GM12874 (cell line): ENCODE results near the gene MZT2B.

ENCODE experiments used
- TF ChIP-seq, protein P1 (sequence below): IDR thresholded peaks from 2 replicates; pipeline ENCODE4 v1.5.1; 2011; ENCODE audit warnings: low read depth, mild to moderate bottlenecking, control low read depth, low read length, moderate library complexity; ENCODE audit not compliant: insufficient read depth

Gene MZT2B

DNA sequence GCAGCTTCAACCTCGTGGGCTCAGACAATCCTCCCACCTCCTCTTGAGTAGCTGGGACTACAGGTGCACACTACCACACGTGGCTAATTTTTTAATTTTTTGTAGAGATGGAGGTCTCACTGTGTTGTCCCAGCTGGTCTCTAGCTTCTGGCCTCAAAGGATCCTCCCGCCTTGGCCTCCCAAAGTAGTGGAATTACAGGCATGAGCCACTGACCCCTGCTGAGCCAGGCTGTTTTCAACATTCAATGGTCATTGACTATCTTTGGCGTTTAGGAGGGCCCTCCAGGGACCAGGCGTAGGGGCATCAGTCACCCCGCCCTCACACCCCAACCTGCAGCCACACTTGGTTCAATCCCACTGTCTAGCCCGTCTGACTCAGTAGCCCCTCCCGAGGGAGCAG is 5.2 kb downstream of the MZT2B start:
- TF ChIP-seq, protein P1, sequence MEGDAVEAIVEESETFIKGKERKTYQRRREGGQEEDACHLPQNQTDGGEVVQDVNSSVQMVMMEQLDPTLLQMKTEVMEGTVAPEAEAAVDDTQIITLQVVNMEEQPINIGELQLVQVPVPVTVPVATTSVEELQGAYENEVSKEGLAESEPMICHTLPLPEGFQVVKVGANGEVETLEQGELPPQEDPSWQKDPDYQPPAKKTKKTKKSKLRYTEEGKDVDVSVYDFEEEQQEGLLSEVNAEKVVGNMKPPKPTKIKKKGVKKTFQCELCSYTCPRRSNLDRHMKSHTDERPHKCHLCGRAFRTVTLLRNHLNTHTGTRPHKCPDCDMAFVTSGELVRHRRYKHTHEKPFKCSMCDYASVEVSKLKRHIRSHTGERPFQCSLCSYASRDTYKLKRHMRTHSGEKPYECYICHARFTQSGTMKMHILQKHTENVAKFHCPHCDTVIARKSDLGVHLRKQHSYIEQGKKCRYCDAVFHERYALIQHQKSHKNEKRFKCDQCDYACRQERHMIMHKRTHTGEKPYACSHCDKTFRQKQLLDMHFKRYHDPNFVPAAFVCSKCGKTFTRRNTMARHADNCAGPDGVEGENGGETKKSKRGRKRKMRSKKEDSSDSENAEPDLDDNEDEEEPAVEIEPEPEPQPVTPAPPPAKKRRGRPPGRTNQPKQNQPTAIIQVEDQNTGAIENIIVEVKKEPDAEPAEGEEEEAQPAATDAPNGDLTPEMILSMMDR = no peak

DNA sequence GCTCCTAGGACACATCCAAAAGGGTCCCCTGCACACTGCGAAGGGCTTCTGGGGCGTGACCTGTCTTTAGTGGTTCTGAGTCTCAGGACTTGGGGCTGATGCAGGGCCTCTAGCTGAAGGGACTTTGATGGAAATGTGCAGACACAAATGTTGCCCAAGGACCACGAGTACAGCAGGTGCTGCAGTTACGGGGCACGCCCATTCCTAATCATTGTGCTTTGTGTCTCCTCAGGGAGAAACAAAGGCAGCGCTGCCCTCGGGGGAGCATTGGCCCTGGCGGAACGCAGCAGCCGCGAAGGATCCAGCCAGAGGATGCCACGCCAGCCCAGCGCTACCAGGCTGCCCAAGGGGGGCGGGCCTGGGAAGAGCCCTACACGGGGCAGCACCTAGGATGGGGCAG is 8.2 kb downstream of the MZT2B start:
- TF ChIP-seq, protein P1 = no peak

DNA sequence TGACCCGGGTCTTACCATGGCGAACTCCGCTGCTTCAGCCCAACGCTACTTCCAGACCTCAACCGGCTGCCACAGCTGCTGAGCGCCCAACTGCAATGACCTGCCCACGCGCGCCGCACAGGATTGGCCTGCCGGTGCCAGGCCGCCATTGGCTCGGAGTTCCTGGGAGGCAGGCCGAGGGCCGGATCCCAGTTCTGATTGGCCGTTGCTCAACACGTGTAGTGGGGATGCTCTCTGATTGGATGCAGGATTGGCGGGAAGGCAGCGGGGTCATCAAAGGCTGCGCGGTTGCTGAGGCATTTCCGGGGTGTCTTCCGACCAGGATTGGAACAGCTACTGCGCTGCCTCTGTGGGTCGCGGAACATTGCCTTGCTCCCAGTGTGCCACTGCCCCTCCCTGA is 16.3 kb downstream of the MZT2B start, which contains the start of gene TUBA3E:
TUBA3E (minus strand) TSS at position 97 of the 400 bp plus-strand sequence; CDS start at position 18, 79 bp downstream.
- TF ChIP-seq, protein P1 = no peak

DNA sequence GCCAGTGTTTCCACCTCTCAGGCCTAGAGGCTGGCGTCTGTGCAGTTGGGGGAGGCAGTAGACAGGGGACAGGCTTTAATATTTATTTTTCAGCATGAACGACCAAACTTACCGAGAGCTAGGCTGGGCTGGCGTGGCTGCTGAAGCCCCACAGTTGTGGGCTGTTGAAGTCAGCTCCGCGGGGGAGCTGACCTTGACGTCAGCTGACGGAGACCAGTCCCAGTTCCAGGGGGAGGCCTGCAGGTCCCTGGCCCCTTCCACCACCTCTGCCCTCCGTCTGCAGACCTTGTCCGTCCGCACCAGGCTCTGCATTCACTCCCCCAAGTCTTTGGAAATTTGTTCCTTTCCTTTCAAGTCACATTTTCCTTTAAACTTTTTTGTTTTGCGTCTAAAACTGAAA is 49.6 kb downstream of the MZT2B start:
- TF ChIP-seq, protein P1 = no peak
